Prostate gland (tissue), 2 donors: ENCODE results near the gene SLC13A4.

ENCODE experiments used
- POLR2AphosphoS5 ChIP-seq: sonication (generic); formaldehyde crosslinking; IDR thresholded peaks from one replicate; pipeline ENCODE4 v1.6.1; 2017; ENCODE audit warnings: antibody characterized with exemption
- TF ChIP-seq, protein P1 (sequence below), 4 experiments: fragments of 200-600 bp in 2 of 4; fragments of 450-650 bp in 2 of 4; sonication (generic) in 2 of 4; IDR thresholded peaks; 1 replicate in 3 of 4; 2 replicates in 1 of 4; pipeline ENCODE4 v1.5.1; 2016 to 2019; ENCODE audit warnings: antibody characterized with exemption in 4 of 4, mild to moderate bottlenecking in 2 of 4, moderate library complexity in 2 of 4

DNA sequence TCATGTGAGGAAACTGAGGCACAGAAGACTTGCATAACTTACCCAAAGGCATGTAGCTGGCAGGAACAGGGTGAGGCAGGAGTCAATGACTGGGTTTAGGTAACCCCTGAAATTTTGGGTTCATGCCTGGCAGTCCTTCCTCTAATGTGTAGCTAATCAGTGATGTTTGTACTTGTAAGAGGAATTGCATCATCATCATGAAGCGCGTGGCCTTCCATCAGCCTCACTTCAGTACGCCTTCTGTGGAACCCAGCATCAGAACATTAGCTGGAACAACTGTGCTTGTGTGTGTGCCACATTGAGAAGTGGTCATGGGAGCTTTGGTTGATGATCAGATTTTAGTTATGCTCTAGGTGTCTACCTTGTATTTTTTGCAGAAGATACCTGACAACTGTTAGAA, 83.8 kb downstream of the SLC13A4 start:
- TF ChIP-seq, protein P1, sequence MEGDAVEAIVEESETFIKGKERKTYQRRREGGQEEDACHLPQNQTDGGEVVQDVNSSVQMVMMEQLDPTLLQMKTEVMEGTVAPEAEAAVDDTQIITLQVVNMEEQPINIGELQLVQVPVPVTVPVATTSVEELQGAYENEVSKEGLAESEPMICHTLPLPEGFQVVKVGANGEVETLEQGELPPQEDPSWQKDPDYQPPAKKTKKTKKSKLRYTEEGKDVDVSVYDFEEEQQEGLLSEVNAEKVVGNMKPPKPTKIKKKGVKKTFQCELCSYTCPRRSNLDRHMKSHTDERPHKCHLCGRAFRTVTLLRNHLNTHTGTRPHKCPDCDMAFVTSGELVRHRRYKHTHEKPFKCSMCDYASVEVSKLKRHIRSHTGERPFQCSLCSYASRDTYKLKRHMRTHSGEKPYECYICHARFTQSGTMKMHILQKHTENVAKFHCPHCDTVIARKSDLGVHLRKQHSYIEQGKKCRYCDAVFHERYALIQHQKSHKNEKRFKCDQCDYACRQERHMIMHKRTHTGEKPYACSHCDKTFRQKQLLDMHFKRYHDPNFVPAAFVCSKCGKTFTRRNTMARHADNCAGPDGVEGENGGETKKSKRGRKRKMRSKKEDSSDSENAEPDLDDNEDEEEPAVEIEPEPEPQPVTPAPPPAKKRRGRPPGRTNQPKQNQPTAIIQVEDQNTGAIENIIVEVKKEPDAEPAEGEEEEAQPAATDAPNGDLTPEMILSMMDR (IDR thresholded peaks at IDR 0.05): no peak
- TF ChIP-seq POLR2AphosphoS5: no peak
